ENCODE measurements around the gene CUL9.

- no peak for TF ChIP-seq POLR2A (IDR thresholded peaks at IDR 0.05)
- TF ChIP-seq, protein P1, sequence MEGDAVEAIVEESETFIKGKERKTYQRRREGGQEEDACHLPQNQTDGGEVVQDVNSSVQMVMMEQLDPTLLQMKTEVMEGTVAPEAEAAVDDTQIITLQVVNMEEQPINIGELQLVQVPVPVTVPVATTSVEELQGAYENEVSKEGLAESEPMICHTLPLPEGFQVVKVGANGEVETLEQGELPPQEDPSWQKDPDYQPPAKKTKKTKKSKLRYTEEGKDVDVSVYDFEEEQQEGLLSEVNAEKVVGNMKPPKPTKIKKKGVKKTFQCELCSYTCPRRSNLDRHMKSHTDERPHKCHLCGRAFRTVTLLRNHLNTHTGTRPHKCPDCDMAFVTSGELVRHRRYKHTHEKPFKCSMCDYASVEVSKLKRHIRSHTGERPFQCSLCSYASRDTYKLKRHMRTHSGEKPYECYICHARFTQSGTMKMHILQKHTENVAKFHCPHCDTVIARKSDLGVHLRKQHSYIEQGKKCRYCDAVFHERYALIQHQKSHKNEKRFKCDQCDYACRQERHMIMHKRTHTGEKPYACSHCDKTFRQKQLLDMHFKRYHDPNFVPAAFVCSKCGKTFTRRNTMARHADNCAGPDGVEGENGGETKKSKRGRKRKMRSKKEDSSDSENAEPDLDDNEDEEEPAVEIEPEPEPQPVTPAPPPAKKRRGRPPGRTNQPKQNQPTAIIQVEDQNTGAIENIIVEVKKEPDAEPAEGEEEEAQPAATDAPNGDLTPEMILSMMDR (IDR thresholded peaks at IDR 0.05): no peak
Measured at GRCh38 chr6:43196337-43196736, 14.3 kb downstream of the CUL9 start.

Measured in prostate gland (tissue), 2 donors.